HG02571 (cell line): ENCODE results near the gene CEP55.
"Not testable (repeated sequence)": the region's sequence is repeated elsewhere in the genome, so short reads cannot be mapped to it uniquely, and the experiment has no call there.

Experiments used
- ATAC-seq: cut with Tn5 transposase; IDR thresholded peaks from one replicate; pipeline ENCODE4 v1.9.1; 2021; ENCODE audit warnings: mild to moderate bottlenecking, moderate library complexity; ENCODE audit not compliant: unreplicated experiment

CEP55 gene

GRCh38 chr10:93505075-93505474 is 8.7 kb downstream of the CEP55 start:
- ATAC-seq: no peak

GRCh38 chr10:93509816-93510215 is 13.4 kb downstream of the CEP55 start:
- ATAC-seq: no peak

GRCh38 chr10:93512565-93512964 is 16.2 kb downstream of the CEP55 start:
- ATAC-seq: no peak

GRCh38 chr10:93513091-93513490 is 16.7 kb downstream of the CEP55 start:
- ATAC-seq: no peak

GRCh38 chr10:93514521-93514920 is 18.1 kb downstream of the CEP55 start:
- ATAC-seq: no peak

- no peak for ATAC-seq
These were observed 18.9 kb downstream of the CEP55 start for GRCh38 chr10:93515071-93516005.

- no peak for ATAC-seq
These were observed 19.6 kb downstream of the CEP55 start for GRCh38 chr10:93516006-93516380.

GRCh38 chr10:93518531-93518930 is 22.1 kb downstream of the CEP55 start:
- no peak for ATAC-seq

GRCh38 chr10:93535293-93535692 is 38.9 kb downstream of the CEP55 start:
- no peak for ATAC-seq

GRCh38 chr10:93540871-93541270 is 44.5 kb downstream of the CEP55 start:
- ATAC-seq: not testable (repeated sequence)

- no peak for ATAC-seq
These were observed 45.3 kb downstream of the CEP55 start for GRCh38 chr10:93541402-93542357.

GRCh38 chr10:93542358-93542791 is 46.0 kb downstream of the CEP55 start:
- no peak for ATAC-seq

- not testable (repeated sequence) for ATAC-seq
These were observed 50.6 kb downstream of the CEP55 start for GRCh38 chr10:93546995-93547394.

- no peak for ATAC-seq
These were observed 51.1 kb downstream of the CEP55 start for GRCh38 chr10:93547522-93547921.

- ATAC-seq: no peak
These were observed 52.1 kb downstream of the CEP55 start for GRCh38 chr10:93548376-93549071.

GRCh38 chr10:93550606-93551005 is 54.2 kb downstream of the CEP55 start:
- ATAC-seq: no peak

GRCh38 chr10:93552780-93553179 is 56.4 kb downstream of the CEP55 start:
- no peak for ATAC-seq

GRCh38 chr10:93553482-93554315 is 57.3 kb downstream of the CEP55 start:
- no peak for ATAC-seq

GRCh38 chr10:93554316-93554663 is 57.9 kb downstream of the CEP55 start:
- ATAC-seq: no peak

- ATAC-seq: no peak
These were observed 58.5 kb downstream of the CEP55 start for GRCh38 chr10:93554760-93555432.
